Activated CD4-positive, alpha-beta T cell treated with anti-CD3 and anti-CD28 coated beads for 4 hours (primary cell): ENCODE measurements around the gene FXYD2.

Experiments used
- DNase-seq, 2 donors: peaks; one replicate each; pipeline ENCODE4 v3.0.0-alpha.2; 2020

Gene FXYD2

GRCh38 chr11:117834838-117835443, 10.4 kb upstream of the FXYD2 start:
- DNase-seq, result no peak

- DNase-seq, result no peak
Observed at GRCh38 chr11:117834068-117834810, 9.7 kb upstream of the FXYD2 start.

GRCh38 chr11:117833401-117833891, 8.9 kb upstream of the FXYD2 start:
- no peak for DNase-seq

- DNase-seq, result no peak
Observed at GRCh38 chr11:117832511-117832910, 8.0 kb upstream of the FXYD2 start.

GRCh38 chr11:117831661-117832415, 7.3 kb upstream of the FXYD2 start:
- no peak for DNase-seq

GRCh38 chr11:117830674-117831351, 6.3 kb upstream of the FXYD2 start:
- DNase-seq, result no peak

GRCh38 chr11:117830072-117830471, 5.5 kb upstream of the FXYD2 start:
- no peak for DNase-seq

GRCh38 chr11:117829369-117829725, 4.8 kb upstream of the FXYD2 start:
- no peak for DNase-seq

GRCh38 chr11:117828611-117829368, 4.2 kb upstream of the FXYD2 start:
- DNase-seq, result peak; percentile 88 to 89

- no peak for DNase-seq
Observed at GRCh38 chr11:117827521-117828511, 3.3 kb upstream of the FXYD2 start.

GRCh38 chr11:117826832-117827231, 2.3 kb upstream of the FXYD2 start:
- DNase-seq, result no peak

- no peak for DNase-seq
Observed at GRCh38 chr11:117826190-117826570, 1.6 kb upstream of the FXYD2 start.

GRCh38 chr11:117825538-117826189, 1.1 kb upstream of the FXYD2 start:
- DNase-seq, result no peak

- no peak for DNase-seq
Observed at GRCh38 chr11:117823946-117824420, 561 bp downstream of the FXYD2 start.

- peak; percentile 38 to 54 for DNase-seq
Observed at GRCh38 chr11:117823294-117823945, 1.1 kb downstream of the FXYD2 start.

GRCh38 chr11:117822074-117823033, 2.2 kb downstream of the FXYD2 start:
- peak; percentile 47 to 58 for DNase-seq

GRCh38 chr11:117821431-117821830, 3.1 kb downstream of the FXYD2 start:
- no peak for DNase-seq

- no peak for DNase-seq
Observed at GRCh38 chr11:117820516-117820915, 4.0 kb downstream of the FXYD2 start.

- no peak for DNase-seq
Observed at GRCh38 chr11:117820071-117820470, 4.5 kb downstream of the FXYD2 start.
